Peyer's patch (tissue), 4 donors: ENCODE results near the gene POFUT1.

Experiments used
- CTCF ChIP-seq, 6 experiments: fragments of 450-650 bp in 4 of 6; fragments of 200-600 bp in 2 of 6; sonication (generic) in 1 of 6; IDR thresholded peaks; one replicate each; pipeline ENCODE4 v1.5.1; 2017 to 2019; ENCODE audit warnings: antibody characterized with exemption in 6 of 6, mild to moderate bottlenecking in 3 of 6, moderate library complexity in 1 of 6
- POLR2A ChIP-seq, 2 donors: fragments of 450-650 bp; IDR thresholded peaks; one replicate each; pipeline ENCODE4 v1.5.1; 2017; ENCODE audit warnings: antibody characterized with exemption in 2 of 2, mild to moderate bottlenecking in 2 of 2, moderate library complexity in 2 of 2

DNA sequence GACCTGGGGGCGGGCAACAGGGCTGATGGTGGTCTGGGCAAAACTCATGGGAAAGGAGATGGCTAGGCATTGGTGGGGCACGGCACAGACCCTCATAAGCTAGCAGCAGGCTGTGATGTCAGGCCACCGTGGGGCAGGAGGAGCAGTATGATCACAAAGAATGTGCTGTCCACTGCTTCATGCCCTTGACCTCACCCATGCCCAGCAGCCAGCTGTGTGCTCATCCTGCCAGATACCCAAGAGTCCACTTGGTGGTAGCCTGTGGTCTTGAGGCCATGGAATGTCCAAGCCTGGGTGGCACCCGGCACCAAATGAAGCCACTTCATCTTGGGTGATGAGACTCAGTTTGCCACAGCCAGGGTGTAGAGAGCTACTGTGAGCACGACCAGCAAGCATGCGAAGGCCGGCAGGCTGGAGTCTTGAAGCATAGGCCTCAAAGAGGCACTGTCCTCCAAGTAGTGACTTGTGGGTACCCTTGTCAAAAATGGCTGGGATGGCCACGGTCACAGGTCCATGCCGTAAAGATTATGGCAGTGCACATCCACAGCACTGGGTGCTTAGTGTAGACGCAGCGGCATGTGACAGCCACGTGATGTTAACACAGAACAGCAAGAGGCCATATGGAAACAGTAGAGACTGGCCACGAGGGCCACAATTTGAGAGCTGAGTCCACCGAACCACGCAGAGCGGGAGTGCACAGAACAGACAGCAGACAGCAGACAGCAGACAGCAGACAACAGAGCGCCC, 19.1 kb upstream of the POFUT1 start:
- TF ChIP-seq POLR2A (IDR thresholded peaks at IDR 0.05), result no peak
- TF ChIP-seq CTCF (IDR thresholded peaks at IDR 0.05), result no peak
